ENCODE measurements around the gene BRWD1. TPM values are rescaled to one million over a fixed set of nuclear protein-coding genes. Genes with fewer than 3 reads are reported as not detected.

Gene BRWD1
- total and polyA plus RNA-seq, 2 of the 8 experiments (the other 6 are each of a cell fraction or from before 2014, with no cell fraction given), result 9.3 to 45.2 TPM

- FAIRE-seq, result no peak
- H2BK20ac ChIP-seq (ENCODE audit: low read length), result no peak overlapping the region
- no peaks in the 10 kb centered on the region for H3K23me2 ChIP-seq (ENCODE audit: low read depth, low read length)
- H3K56ac ChIP-seq (replicated peaks; ENCODE audit: insufficient read length, low read depth, low read length), result no peak overlapping the region
- no peak overlapping the region for H4K5ac ChIP-seq (ENCODE audit: insufficient read length, low read depth, low read length)
- H2BK5ac ChIP-seq (ENCODE audit: low read depth, low read length), result no peak overlapping the region
- H3K27ac ChIP-seq (ENCODE audit: low read depth, low read length), result no peak overlapping the region
- no peaks in the 10 kb centered on the region for H3K9me3 ChIP-seq (ENCODE audit: insufficient read depth in 2 of 2, low read depth in 1 of 2, low read length in 1 of 2)
- H2BK15ac ChIP-seq (ENCODE audit: low read length), result no peak overlapping the region
- H4K91ac ChIP-seq (replicated peaks; ENCODE audit: insufficient read length, low read length), result no peak overlapping the region
- no peak overlapping the region for H2BK120ac ChIP-seq (replicated peaks; ENCODE audit: low read depth, low read length)
- no peak for TF ChIP-seq CHD1 (IDR thresholded peaks at IDR 0.05; ENCODE audit: low read depth, low read length)
- no peak overlapping the region for H3K4me3 ChIP-seq (ENCODE audit: extremely low read depth in 1 of 4, insufficient read depth in 2 of 4, low read depth in 3 of 4, low read length in 4 of 4)
- H3K9ac ChIP-seq (replicated peaks in 1 of 4; ENCODE audit: extremely low read depth in 1 of 4, low read depth in 3 of 4, low read length in 3 of 4), result no peak overlapping the region
- POLR2A ChIA-PET (ENCODE audit: partially characterized antibody), result interaction anchor here (0.8 kb wide), 1 partner anchor 15 kb away, joined by 3 read pairs; no protein-coding TSS in a partner anchor
- no peaks in the 10 kb centered on the region for H3K79me2 ChIP-seq (ENCODE audit: control insufficient read depth in 1 of 2, insufficient read depth in 2 of 2, low read length in 2 of 2)
- H2AFZ ChIP-seq (ENCODE audit: low read length), result no peak overlapping the region
- H2AK5ac ChIP-seq (ENCODE audit: low read depth, low read length), result no peak overlapping the region
- no peak overlapping the region for H2BK12ac ChIP-seq (ENCODE audit: low read depth, low read length)
- WGBS, 2 experiments (ENCODE audit: extremely low coverage in 1 of 2, insufficient coverage in 1 of 2, insufficient read length in 1 of 2, insufficient replicate concordance in 2 of 2, low coverage in 1 of 2, low lambda C conversion rate in 2 of 2, missing lambda C conversion rate in 1 of 2), result 94% methylated on average over 7 of the region's 7 CpGs; no CpG with 5 or more reads in 1 of the 2 experiments
- H3K27me3 ChIP-seq (replicated peaks in 1 of 4; ENCODE audit: control insufficient read depth in 3 of 4, extremely low read depth in 1 of 4, insufficient read depth in 3 of 4, low read length in 3 of 4), result no peaks in the 10 kb centered on the region
- no peak overlapping the region for H3K18ac ChIP-seq (ENCODE audit: extremely low read depth, low read length)
- H4K8ac ChIP-seq (ENCODE audit: extremely low read depth, insufficient read depth, low read length), result no peak overlapping the region
- no peak overlapping the region for H3K23ac ChIP-seq (ENCODE audit: insufficient read length)
- no peak overlapping the region for H3K4me2 ChIP-seq (ENCODE audit: insufficient read depth in 1 of 2, low read depth in 2 of 2, low read length in 2 of 2)
- H3K4me1 ChIP-seq (replicated peaks in 1 of 4; ENCODE audit: control insufficient read depth in 3 of 4, insufficient read depth in 4 of 4, low read length in 3 of 4), result no peaks in the 10 kb centered on the region
- H3K14ac ChIP-seq (ENCODE audit: insufficient read length), result no peak overlapping the region
- H3K79me1 ChIP-seq (ENCODE audit: low read depth, low read length), result no peaks in the 10 kb centered on the region
- CTCF ChIA-PET (ENCODE audit: partially characterized antibody), result interaction anchor here (0.7 kb wide), 1 partner anchor 41 kb away, joined by 3 read pairs; no protein-coding TSS in a partner anchor
- no peak for DNase-seq (ENCODE audit: low read depth in 1 of 2, low spot score in 2 of 2)
- H4K20me1 ChIP-seq (replicated peaks in 1 of 2; ENCODE audit: control insufficient read depth in 1 of 2, insufficient read depth in 2 of 2, low read length in 2 of 2), result no peaks in the 10 kb centered on the region
- H3K4ac ChIP-seq (replicated peaks; ENCODE audit: insufficient read length, low read depth, low read length), result no peak overlapping the region
- H3K36me3 ChIP-seq (ENCODE audit: control insufficient read depth in 2 of 4, insufficient read depth in 4 of 4, low read length in 3 of 4), result peaks cover 0 to 61% (median 15%) of the 10 kb centered on the region in 4 experiments
Observed at GRCh38 chr21:39221282-39221996, 92.0 kb downstream of the BRWD1 start.

All from H1 (cell line).